K562 (cell line): Measurements from ENCODE around the gene SMIM41. TPM values are rescaled to one million over a fixed set of nuclear protein-coding genes. Genes with fewer than 3 reads are reported as not detected.

Experiments used
- ATAC-seq: fragments of 200-7000 bp; cut with Tn5 transposase; 3 replicates; pipeline ENCODE4 v1.9.1; 2020; ENCODE audit warnings: moderate library complexity
- BruUV-seq: library from RNA; stranded (reverse); fragments of 400-500 nt; replicated peaks from 2 replicates; lab custom pipeline; 2021; lab: Mats Ljungman, UMichigan
- CTCF ChIA-PET: fragments of 300-600 bp; formaldehyde crosslinking; extraction: SDS; loops from one replicate; lab custom pipeline; 2021; ENCODE audit warnings: low intra/inter-chr PET ratio; lab: Yijun Ruan, JAX
- POLR2A ChIA-PET: fragments of 300-600, 350-650 bp; sonication (Branson Sonifier 250); formaldehyde crosslinking; extraction: SDS; loops from one replicate; lab custom pipeline; 2021; ENCODE audit warnings: antibody characterized with exemption, inconsistent platforms; lab: Yijun Ruan, JAX
- DNase-seq, 4 experiments: peaks; one replicate each; pipeline versions ENCODE4 v3.0.0 to v3.0.0-alpha.2; 2011 to 2018; ENCODE audit warnings: low spot score in 3 of 4, mixed read lengths in 3 of 4; ENCODE audit errors: extremely low read depth in 1 of 4
- FAIRE-seq: peaks from 2 replicates; lab custom pipeline; 2011; peaks lifted over from hg19 to GRCh38; lab: Jason Lieb, UNC
- H2AFZ ChIP-seq: 2 replicates; pipeline ENCODE4 v1.6.0; 2011; ENCODE audit warnings: low read depth, low read length, control low read depth, inconsistent platforms
- H3K27ac ChIP-seq: fragments of 200-600 bp; 3 replicates; pipeline ENCODE4 v1.8.0; 2011; ENCODE audit warnings: low read depth, mild to moderate bottlenecking, control low read depth, inconsistent platforms, low read length, moderate library complexity, mixed read lengths; ENCODE audit errors: extremely low read depth
- H3K27me3 ChIP-seq, 2 experiments: fragments of 300-600 bp in 1 of 2; 2 replicates in 1 of 2; 3 replicates in 1 of 2; pipeline versions ENCODE4 v1.6.0 to v1.8.0; 2011; ENCODE audit warnings: inconsistent platforms in 2 of 2, low read length in 2 of 2, mild to moderate bottlenecking in 1 of 2, mixed read lengths in 1 of 2, moderate library complexity in 1 of 2; ENCODE audit not compliant: control insufficient read depth in 2 of 2, insufficient read depth in 2 of 2
- H3K36me3 ChIP-seq: fragments of 300-600 bp; 3 replicates; pipeline ENCODE4 v1.8.0; 2011; ENCODE audit warnings: mild to moderate bottlenecking, low read length, inconsistent platforms; ENCODE audit not compliant: control insufficient read depth, insufficient read depth
- H3K4me1 ChIP-seq, 2 experiments: fragments of 200-600 bp in 1 of 2; replicated peaks in 1 of 2; 2 replicates in 1 of 2; 3 replicates in 1 of 2; pipeline versions ENCODE4 v1.5.1 to v1.8.0; 2011; ENCODE audit warnings: inconsistent platforms in 2 of 2, low read length in 2 of 2, mild to moderate bottlenecking in 1 of 2, mixed read lengths in 1 of 2, moderate library complexity in 1 of 2; ENCODE audit not compliant: control insufficient read depth in 2 of 2, insufficient read depth in 2 of 2
- H3K4me2 ChIP-seq: 2 replicates; pipeline ENCODE4 v1.6.1; 2011; ENCODE audit warnings: low read length, control low read depth, inconsistent platforms, mixed read lengths; ENCODE audit not compliant: insufficient read depth
- H3K4me3 ChIP-seq: fragments of 200-600 bp; sonication (generic), shearing (Covaris generic); 2 replicates; pipeline ENCODE4 v1.5.1; 2016; ENCODE audit warnings: control low read depth, inconsistent platforms
- H3K79me2 ChIP-seq: fragments of 200-600 bp; 3 replicates; pipeline ENCODE4 v1.8.0; 2011; ENCODE audit warnings: low read length, inconsistent platforms; ENCODE audit not compliant: control insufficient read depth, insufficient read depth
- H3K9ac ChIP-seq, 2 experiments: 2 replicates each; pipeline versions ENCODE4 v1.6.0 to v1.6.1; 2011; ENCODE audit warnings: low read depth in 2 of 2, low read length in 2 of 2, control low read depth in 1 of 2, inconsistent platforms in 1 of 2, mild to moderate bottlenecking in 1 of 2, mixed read lengths in 1 of 2; ENCODE audit not compliant: insufficient read depth in 1 of 2
- H3K9me1 ChIP-seq: one replicate; pipeline ENCODE4 v1.6.0; 2011; ENCODE audit warnings: inconsistent platforms, mild to moderate bottlenecking, low read length, moderate library complexity; ENCODE audit not compliant: control insufficient read depth, insufficient read depth
- H3K9me3 ChIP-seq: replicated peaks from 2 replicates; pipeline ENCODE4 v1.5.1; 2011; ENCODE audit warnings: low read depth, low read length, inconsistent platforms; ENCODE audit not compliant: control insufficient read depth, insufficient read depth
- H4K20me1 ChIP-seq: replicated peaks from 2 replicates; pipeline ENCODE4 v1.6.1; 2011; ENCODE audit warnings: low read length, inconsistent platforms, mixed read lengths; ENCODE audit not compliant: control insufficient read depth, insufficient read depth
- ATF4 ChIP-seq: fragments of 450-650 bp; formaldehyde crosslinking; IDR thresholded peaks from 2 replicates; pipeline ENCODE4 v1.4.0; 2022; ENCODE audit warnings: mild to moderate bottlenecking, moderate library complexity
- CCNT2 ChIP-seq: IDR thresholded peaks from 2 replicates; pipeline ENCODE4 v1.6.1; 2011; ENCODE audit warnings: borderline replicate concordance, low read depth, mild to moderate bottlenecking, moderate library complexity, mixed read lengths, low read length; ENCODE audit not compliant: insufficient read length; ENCODE audit errors: extremely low read depth
- DIDO1 ChIP-seq: fragments of 450-650 bp; IDR thresholded peaks from 2 replicates; pipeline ENCODE4 v1.6.1; 2016; ENCODE audit warnings: low read depth, missing biosample characterization, missing genetic modification characterization
- EP300 ChIP-seq: IDR thresholded peaks from 2 replicates; pipeline ENCODE4 v1.6.1; 2012; ENCODE audit warnings: low read length, improper control_type of control experiment
- HINFP ChIP-seq: fragments of 450-650 bp; conservative IDR thresholded peaks from 2 replicates; pipeline ENCODE4 v1.6.1; 2016; ENCODE audit warnings: missing genetic modification characterization, low read depth, mild to moderate bottlenecking, control low read depth, missing compliant biosample characterization
- KLF6 ChIP-seq: fragments of 250-450 bp; sonication (Bioruptor Pico); IDR thresholded peaks from 2 replicates; pipeline ENCODE4 v1.4.0; 2020; ENCODE audit warnings: mild to moderate bottlenecking, moderate library complexity, borderline replicate concordance
- LEF1 ChIP-seq: fragments of 450-650 bp; IDR thresholded peaks from 2 replicates; pipeline ENCODE4 v1.6.1; 2016; ENCODE audit warnings: mild to moderate bottlenecking
- RBM17 ChIP-seq: fragments of 200-400 bp; formaldehyde crosslinking; IDR thresholded peaks from 2 replicates; pipeline ENCODE4 v1.6.1; 2017; ENCODE audit warnings: low read depth, mild to moderate bottlenecking, low read length, borderline replicate concordance
- SAFB2 ChIP-seq: fragments of 200-400 bp; formaldehyde crosslinking; IDR thresholded peaks from 2 replicates; pipeline ENCODE4 v1.6.1; 2018; ENCODE audit warnings: borderline replicate concordance, low read length, low read depth, moderate library complexity; ENCODE audit not compliant: severe bottlenecking
- SRF ChIP-seq, 2 experiments: fragments of 250-450, 450-650 bp in 1 of 2; sonication (Bioruptor Pico) in 1 of 2; sonication (generic) in 1 of 2; formaldehyde crosslinking; IDR thresholded peaks; 2 replicates each; pipeline versions ENCODE4 v1.5.0 to v1.5.1; 2020 to 2022; ENCODE audit warnings: mild to moderate bottlenecking in 1 of 2, missing genetic modification reagents in 1 of 2
- TAL1 ChIP-seq: fragments of 450-650 bp; IDR thresholded peaks from 2 replicates; pipeline ENCODE4 v1.6.1; 2016; ENCODE audit warnings: mild to moderate bottlenecking
- THRA ChIP-seq: fragments of 450-650 bp; IDR thresholded peaks from 2 replicates; pipeline ENCODE4 v1.6.1; 2017; ENCODE audit warnings: mild to moderate bottlenecking, moderate library complexity
- THRAP3 ChIP-seq: fragments of 450-650 bp; IDR thresholded peaks from 2 replicates; pipeline ENCODE4 v1.6.1; 2016; ENCODE audit warnings: mild to moderate bottlenecking, inconsistent platforms, borderline replicate concordance
- ZNF274 ChIP-seq: IDR thresholded peaks from 2 replicates; pipeline ENCODE4 v1.6.1; 2011; ENCODE audit warnings: low read depth, mild to moderate bottlenecking, low read length, moderate library complexity, borderline replicate concordance
- ZNF436 ChIP-seq: fragments of 250-450, 450-650 bp; sonication (Bioruptor Pico); formaldehyde crosslinking; IDR thresholded peaks from 2 replicates; pipeline ENCODE4 v1.7.0; 2020; ENCODE audit warnings: mild to moderate bottlenecking
- ZNF766 ChIP-seq: fragments of 200-800 bp; sonication (Bioruptor generic); conservative IDR thresholded peaks from 2 replicates; pipeline ENCODE4 v1.6.1; 2016; ENCODE audit warnings: missing genetic modification characterization, missing compliant biosample characterization
- ZNF778 ChIP-seq: fragments of 450-650 bp; formaldehyde crosslinking; IDR thresholded peaks from 2 replicates; pipeline ENCODE4 v1.4.0; 2020; ENCODE audit warnings: mild to moderate bottlenecking, moderate library complexity
- WGBS: fragments of 100-300 bp; shearing (Covaris generic); methylation state at CpG from one replicate; pipeline ENCODE4 v1.1.6; 2016; ENCODE audit warnings: low coverage, mixed read lengths; ENCODE audit not compliant: insufficient coverage; ENCODE audit errors: missing lambda C conversion rate; 5-methylcytosine and 5-hydroxymethylcytosine counted together
- in situ Hi-C: fragments of 300-500 bp; cut with MboI; formaldehyde crosslinking; loops from 4 replicates; pipeline ENCODE4 v1.15.0; 2018; ENCODE audit warnings: inconsistent platforms, mixed read lengths
- intact Hi-C: fragments of 100-400 bp; cut with micrococcal nuclease; formaldehyde crosslinking; loops from 2 replicates; pipeline ENCODE4 v1.14.2; 2022
- polyA plus RNA-seq, 8 experiments: library from polyadenylated mRNA; depleted of rRNA in 4 of 8; stranded (reverse) in 5 of 8; unstranded in 3 of 8; fragments of >200 nt; fragmentation: Nextera tagmentation in 2 of 8; fragmentation: Illumina TruSeq in 1 of 8; extraction: Ambion mirVana in 2 of 8; extraction: Trizol in 1 of 8; gene quantifications; 2 replicates each; pipeline versions ENCODE4 v1.2.1 to v1.2.3, GENCODE V29; 2011 to 2014; ENCODE audit warnings: inconsistent platforms in 1 of 8, missing spikeins in 1 of 8
- total RNA-seq, 7 experiments: library from RNA; depleted of rRNA in 6 of 7; stranded (reverse); fragments of >200 nt in 6 of 7; fragmentation: Illumina TruSeq in 2 of 7; extraction: Trizol in 2 of 7; gene quantifications; 2 replicates each; pipeline versions ENCODE4 v1.2.1 to v1.2.3, GENCODE V29; 2011 to 2021; ENCODE audit warnings: low replicate concordance in 1 of 7

The SMIM41 gene
- total and polyA plus RNA-seq, 9 of the 15 experiments (the other 6 are each of a cell fraction or from before 2014, with no cell fraction given) = not detected

- CTCF ChIA-PET = interaction anchor here (1.5 to 2.3 kb wide), 2 partner anchors 13 to 44 kb away, joined by 5 to 18 read pairs; no protein-coding TSS in a partner anchor
- no peak for TF ChIP-seq ZNF766 (CRISPR knock-in tag)
- TF ChIP-seq ZNF778 (CRISPR knock-in tag) = no peak
- peak; percentile 68 for TF ChIP-seq EP300
- TF ChIP-seq ZNF436 = no peak
- TF ChIP-seq KLF6 (CRISPR knock-in tag) = no peak
- peak; percentile 89 for TF ChIP-seq DIDO1
- TF ChIP-seq ATF4 = peak; percentile 49; the same call in 1 of the 2 replicates
- peak; percentile 65 for TF ChIP-seq LEF1
- TF ChIP-seq TAL1 = peak; percentile 17; the same call in 1 of the 2 replicates
- TF ChIP-seq SAFB2 = no peak
- TF ChIP-seq CCNT2 = peak; percentile 55
- TF ChIP-seq ZNF274 = no peak
- 0 out of 2 replicates have a peak, but pooled peaks have one; percentile 12 for TF ChIP-seq THRAP3
- TF ChIP-seq THRA = no peak
- peak in 1 of 2 experiments; percentile 41; a peak in 1 of 4 replicates for TF ChIP-seq SRF (CRISPR knock-in tag; IDR thresholded peaks at IDR 0.05)
- TF ChIP-seq RBM17 = no peak
- peak; percentile 96 for TF ChIP-seq HINFP (tag)
Observed at GRCh38 chr12:52069327-52070184, 9.9 kb upstream of the SMIM41 start, which contains the start of gene ATG101. TSS of gene ATG101 (plus strand) at chr12:52069978. CDS start at chr12:52073651, 3,673 bp downstream.

More at GRCh38 chr12:52069327-52070184, 9.9 kb upstream of the SMIM41 start, which contains the start of gene ATG101:
- H3K4me2 ChIP-seq = peak within 1 kb of the TSS; percentile 96
- H3K9me3 ChIP-seq = no peaks in the 10 kb centered on the region
- H3K79me2 ChIP-seq = peaks cover 39% of the 10 kb centered on the region
- peak within 1 kb of the TSS; percentile 96 for H2AFZ ChIP-seq
- peak within 1 kb of the TSS; percentile 79 to 97 for H3K9ac ChIP-seq
- H4K20me1 ChIP-seq = peaks cover 9% of the 10 kb centered on the region; the same call in 1 of the 2 replicates
- ATAC-seq = peak; percentile 98
- peak; percentile 89 to 95 (median 93) for DNase-seq
- in situ Hi-C loops = no loop called here
- POLR2A ChIA-PET = interaction anchor here (0.6 to 5.6 kb wide), 11 partner anchors 9 to 59 kb away, joined by 3 to 23 read pairs (median 5); partner anchors contain the start of genes NR4A1 and SMIM41
- peak; percentile 99 for FAIRE-seq
- intact Hi-C loops = loop anchor here (1.0 kb wide), 1 partner anchor 44 kb away; no protein-coding TSS in a partner anchor
- peak within 1 kb of the TSS; percentile 87 for H3K27ac ChIP-seq
- WGBS = under 1% methylated on average over 53 of the region's 60 CpGs
- peaks cover 0 to 4% of the 10 kb centered on the region in 2 experiments; a peak in 2 of 5 replicates for H3K27me3 ChIP-seq
- no peaks in the 10 kb centered on the region for H3K9me1 ChIP-seq
- peak within 1 kb of the TSS; percentile 65 for H3K4me3 ChIP-seq
- peaks cover 28% of the 10 kb centered on the region for H3K36me3 ChIP-seq
- no TSS peak for BruUV-seq
- H3K4me1 ChIP-seq = peaks cover 9 to 16% of the 10 kb centered on the region in 2 experiments
